Spleen (tissue), 7 donors: ENCODE data around the gene RBM18.

Experiments
- POLR2A ChIP-seq, 3 donors: fragments of 450-650 bp; IDR thresholded peaks; one replicate each; pipeline ENCODE4 v1.5.1; 2017; ENCODE audit warnings: antibody characterized with exemption in 3 of 3, mild to moderate bottlenecking in 1 of 3
- POLR2AphosphoS5 ChIP-seq, 3 donors: sonication (generic); formaldehyde crosslinking; IDR thresholded peaks; one replicate each; pipeline ENCODE4 v1.5.1; 2017; ENCODE audit warnings: antibody characterized with exemption in 3 of 3
- TF ChIP-seq, protein P1 (sequence below), 11 experiments: fragments of 200-600 bp in 7 of 11; fragments of 450-650 bp in 4 of 11; sonication (generic) in 4 of 11; IDR thresholded peaks in 8 of 11; conservative IDR thresholded peaks in 3 of 11; 1 replicate in 7 of 11; 2 replicates in 4 of 11; pipeline versions ENCODE4 v1.4.0 to v1.8.0; 2016 to 2021; ENCODE audit warnings: antibody characterized with exemption in 11 of 11, inconsistent platforms in 4 of 11, mild to moderate bottlenecking in 1 of 11
- donor health status: DM: no; HTN: no; CAD: no; lungs with moderate emphysema.
- donor health status: DM: no; HTN: no; CAD: no.
- donor health status: DM: no; HTN: no; CAD: no.

DNA sequence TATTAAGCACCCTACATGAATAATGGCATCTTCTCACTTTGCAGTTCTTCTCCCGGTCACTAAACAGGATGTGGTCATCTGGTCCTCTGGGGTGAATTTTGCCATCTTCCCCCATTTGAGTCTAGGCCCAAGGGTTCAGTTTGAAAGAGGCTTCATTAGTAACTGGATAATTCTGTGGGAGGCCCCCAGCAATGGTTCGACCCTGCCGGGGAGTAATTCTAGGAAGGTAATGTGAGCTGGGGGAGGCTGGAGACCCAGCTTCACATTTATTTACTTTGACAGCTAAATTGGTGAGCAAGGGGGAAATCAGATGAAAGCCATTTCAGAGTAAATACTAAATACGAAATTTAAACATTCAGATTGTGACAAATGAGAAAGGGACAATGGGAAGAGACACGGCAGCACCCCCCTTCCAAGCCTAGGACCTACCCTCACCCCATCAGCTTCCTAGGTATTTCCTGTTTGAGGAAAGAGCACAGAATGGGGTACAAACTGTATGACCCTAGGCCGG is 31.8 kb downstream of the RBM18 start:
- TF ChIP-seq, protein P1, sequence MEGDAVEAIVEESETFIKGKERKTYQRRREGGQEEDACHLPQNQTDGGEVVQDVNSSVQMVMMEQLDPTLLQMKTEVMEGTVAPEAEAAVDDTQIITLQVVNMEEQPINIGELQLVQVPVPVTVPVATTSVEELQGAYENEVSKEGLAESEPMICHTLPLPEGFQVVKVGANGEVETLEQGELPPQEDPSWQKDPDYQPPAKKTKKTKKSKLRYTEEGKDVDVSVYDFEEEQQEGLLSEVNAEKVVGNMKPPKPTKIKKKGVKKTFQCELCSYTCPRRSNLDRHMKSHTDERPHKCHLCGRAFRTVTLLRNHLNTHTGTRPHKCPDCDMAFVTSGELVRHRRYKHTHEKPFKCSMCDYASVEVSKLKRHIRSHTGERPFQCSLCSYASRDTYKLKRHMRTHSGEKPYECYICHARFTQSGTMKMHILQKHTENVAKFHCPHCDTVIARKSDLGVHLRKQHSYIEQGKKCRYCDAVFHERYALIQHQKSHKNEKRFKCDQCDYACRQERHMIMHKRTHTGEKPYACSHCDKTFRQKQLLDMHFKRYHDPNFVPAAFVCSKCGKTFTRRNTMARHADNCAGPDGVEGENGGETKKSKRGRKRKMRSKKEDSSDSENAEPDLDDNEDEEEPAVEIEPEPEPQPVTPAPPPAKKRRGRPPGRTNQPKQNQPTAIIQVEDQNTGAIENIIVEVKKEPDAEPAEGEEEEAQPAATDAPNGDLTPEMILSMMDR (IDR thresholded peaks at IDR 0.05 in 8 of 11, conservative IDR thresholded peaks at IDR 0.05 in 3 of 11): no peak
- TF ChIP-seq POLR2AphosphoS5 (IDR thresholded peaks at IDR 0.05): no peak
- TF ChIP-seq POLR2A (IDR thresholded peaks at IDR 0.05): no peak
